Measurements from ENCODE around the gene ZBED6. TPM values are rescaled to one million over a fixed set of nuclear protein-coding genes. Genes with fewer than 3 reads are reported as not detected.
A peak's percentile ranks its signal among the peaks of the same experiment; 100 is the strongest.
"Not testable (repeated sequence)": the region's sequence is repeated elsewhere in the genome, so short reads cannot be mapped to it uniquely, and the experiment has no call there.

The ZBED6 gene, protein sequence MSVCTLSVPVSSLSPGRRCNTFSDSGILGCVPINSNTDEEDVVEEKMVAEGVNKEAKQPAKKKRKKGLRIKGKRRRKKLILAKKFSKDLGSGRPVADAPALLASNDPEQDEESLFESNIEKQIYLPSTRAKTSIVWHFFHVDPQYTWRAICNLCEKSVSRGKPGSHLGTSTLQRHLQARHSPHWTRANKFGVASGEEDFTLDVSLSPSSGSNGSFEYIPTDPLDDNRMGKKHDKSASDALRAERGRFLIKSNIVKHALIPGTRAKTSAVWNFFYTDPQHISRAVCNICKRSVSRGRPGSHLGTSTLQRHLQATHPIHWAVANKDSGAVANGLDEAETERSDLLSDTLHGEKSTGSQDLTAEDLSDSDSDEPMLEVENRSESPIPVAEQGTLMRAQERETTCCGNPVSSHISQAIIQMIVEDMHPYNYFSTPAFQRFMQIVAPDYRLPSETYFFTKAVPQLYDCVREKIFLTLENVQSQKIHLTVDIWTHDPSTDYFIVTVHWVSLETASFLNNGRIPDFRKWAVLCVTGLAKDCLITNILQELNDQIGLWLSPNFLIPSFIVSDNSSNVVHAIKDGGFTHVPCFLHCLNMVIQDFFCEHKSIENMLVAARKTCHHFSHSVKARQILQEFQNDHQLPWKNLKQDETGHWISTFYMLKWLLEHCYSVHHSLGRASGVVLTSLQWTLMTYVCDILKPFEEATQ (N-terminal part only)
- polyA plus RNA-seq (2013, experiment 1 of 2) = 3.5 TPM
- 3.2 TPM for polyA plus RNA-seq (2013, experiment 2 of 2)

DNA sequence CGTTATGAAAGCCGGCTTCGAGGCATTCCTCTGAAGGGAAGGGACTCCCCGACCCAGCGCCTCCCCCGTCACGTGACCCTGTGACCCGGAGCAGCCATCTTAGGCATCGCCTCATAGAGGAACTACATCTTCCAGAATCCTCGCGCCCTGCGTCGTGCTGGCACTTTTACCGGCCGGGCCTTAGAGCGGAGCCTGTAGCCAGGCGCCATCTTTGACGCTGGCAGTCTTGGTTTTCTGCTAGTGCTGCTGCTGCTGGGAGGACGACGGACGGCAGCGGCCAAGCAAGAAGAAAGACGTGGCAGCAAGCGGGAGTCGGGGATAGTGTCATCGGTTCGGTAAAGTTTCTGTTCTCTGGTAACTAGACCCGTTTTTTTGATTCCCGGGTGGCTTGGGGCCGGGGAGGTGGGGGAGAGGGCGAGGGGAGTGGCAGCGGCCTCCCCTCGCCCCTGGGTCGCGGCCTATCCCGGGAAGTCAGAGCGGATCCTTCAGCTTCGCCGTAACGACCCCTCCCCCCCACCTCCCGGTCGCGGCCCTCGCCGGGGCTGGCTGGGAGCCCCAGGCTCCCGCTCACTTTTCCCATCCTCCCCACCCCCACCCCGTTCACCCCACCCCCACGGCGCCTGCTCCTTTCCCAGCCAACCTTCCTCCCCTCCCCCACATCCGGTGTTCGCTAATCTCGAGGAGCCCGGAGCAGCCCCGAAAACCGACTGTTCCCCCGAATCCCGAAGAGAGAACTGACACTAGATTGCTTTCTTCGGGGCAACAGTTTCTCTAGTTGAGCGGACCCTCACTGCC is at the start of gene ZBED6, which contains the start of gene ZC3H11A:
ZBED6 (plus strand) TSS at position 183 of the 795 bp plus-strand sequence. CDS start 1,900 bp downstream, outside the sequence.
ZC3H11A (plus strand) TSS at position 183 of the 795 bp plus-strand sequence. CDS start 21,448 bp downstream, outside the sequence.
- H3K36me3 ChIP-seq (ENCODE audit: insufficient read depth, low read length) = peaks cover 38% of the 10 kb centered on the region
- H3K9me3 ChIP-seq (ENCODE audit: insufficient read depth, low read depth, low read length) = no peaks in the 10 kb centered on the region; the same call in 1 of the 2 replicates
- peaks cover 17% of the 10 kb centered on the region for H3K4me1 ChIP-seq (ENCODE audit: insufficient read depth, low read length)
- H3K9ac ChIP-seq (ENCODE audit: low read depth, low read length) = peak within 1 kb of the TSS; percentile 98
- H3K27me3 ChIP-seq (ENCODE audit: insufficient read depth, low read length) = no peaks in the 10 kb centered on the region
- peak within 1 kb of the TSS; percentile 100 for H3K27ac ChIP-seq (ENCODE audit: low read depth, low read length)
- H3K4me3 ChIP-seq (ENCODE audit: low read length) = peak within 1 kb of the TSS; percentile 80
- under 1% methylated on average over 58 of the region's 59 CpGs for whole genome bisulfite sequencing

DNA sequence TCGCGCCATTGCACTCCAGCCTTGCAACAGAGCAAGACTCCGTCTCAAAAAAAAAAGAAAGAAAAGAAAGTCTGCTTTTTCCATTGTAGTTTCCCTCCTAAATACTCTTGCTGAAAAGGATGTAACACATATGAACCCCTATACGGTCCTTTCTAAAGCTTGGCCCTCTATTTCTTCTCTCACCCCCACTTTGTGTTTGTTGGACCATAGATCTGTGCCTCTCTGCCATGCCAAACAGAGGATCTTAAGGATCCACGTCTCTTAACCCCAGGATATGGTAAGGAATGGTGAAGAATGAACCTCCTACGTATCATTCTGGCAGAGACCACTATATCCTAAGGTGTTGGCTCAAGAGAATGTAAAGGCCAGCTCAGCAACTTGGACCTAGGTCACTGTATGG is 49.1 kb upstream of the ZBED6 start:
- no peak overlapping the region for H3K4me3 ChIP-seq (ENCODE audit: low read length)
- no peaks in the 10 kb centered on the region for H3K36me3 ChIP-seq (ENCODE audit: insufficient read depth, low read length)
- peaks cover 18% of the 10 kb centered on the region for H3K4me1 ChIP-seq (ENCODE audit: insufficient read depth, low read length)
- H3K27ac ChIP-seq (ENCODE audit: low read depth, low read length) = no peak overlapping the region
- 95% methylated on average over 6 of the region's 6 CpGs for WGBS
- no peak overlapping the region for H3K9ac ChIP-seq (ENCODE audit: low read depth, low read length)
- no peaks in the 10 kb centered on the region for H3K9me3 ChIP-seq (ENCODE audit: insufficient read depth, low read depth, low read length)
- no peaks in the 10 kb centered on the region for H3K27me3 ChIP-seq (ENCODE audit: insufficient read depth, low read length)

DNA sequence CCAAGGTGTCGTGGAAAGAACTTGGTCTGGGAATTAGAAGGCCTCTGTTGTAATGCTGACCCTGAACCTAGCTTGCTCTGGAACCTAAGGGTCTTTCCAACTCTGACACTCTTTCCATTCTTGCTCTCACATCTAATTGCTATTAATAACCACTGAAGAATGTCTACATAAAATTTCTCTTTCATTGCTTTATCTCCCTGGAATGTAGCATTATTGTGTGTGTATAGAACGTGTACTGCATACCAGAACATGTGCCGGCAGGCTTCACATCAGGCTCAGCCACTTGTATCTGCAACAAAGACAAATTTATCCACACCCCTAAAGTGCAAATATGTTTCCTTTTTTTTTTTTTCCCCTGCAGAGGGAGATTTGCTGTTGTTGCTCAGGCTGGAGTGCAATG is 44.4 kb upstream of the ZBED6 start:
- 96% methylated on average over 3 of the region's 3 CpGs for WGBS
- no peak overlapping the region for H3K4me3 ChIP-seq (ENCODE audit: low read length)
- H3K27me3 ChIP-seq (ENCODE audit: insufficient read depth, low read length) = no peaks in the 10 kb centered on the region
- H3K27ac ChIP-seq (ENCODE audit: low read depth, low read length) = no peak overlapping the region
- no peaks in the 10 kb centered on the region for H3K36me3 ChIP-seq (ENCODE audit: insufficient read depth, low read length)
- peaks cover 5% of the 10 kb centered on the region; the same call in 1 of the 2 replicates for H3K4me1 ChIP-seq (ENCODE audit: insufficient read depth, low read length)
- H3K9me3 ChIP-seq (ENCODE audit: insufficient read depth, low read depth, low read length) = no peaks in the 10 kb centered on the region
- no peak overlapping the region for H3K9ac ChIP-seq (ENCODE audit: low read depth, low read length)

DNA sequence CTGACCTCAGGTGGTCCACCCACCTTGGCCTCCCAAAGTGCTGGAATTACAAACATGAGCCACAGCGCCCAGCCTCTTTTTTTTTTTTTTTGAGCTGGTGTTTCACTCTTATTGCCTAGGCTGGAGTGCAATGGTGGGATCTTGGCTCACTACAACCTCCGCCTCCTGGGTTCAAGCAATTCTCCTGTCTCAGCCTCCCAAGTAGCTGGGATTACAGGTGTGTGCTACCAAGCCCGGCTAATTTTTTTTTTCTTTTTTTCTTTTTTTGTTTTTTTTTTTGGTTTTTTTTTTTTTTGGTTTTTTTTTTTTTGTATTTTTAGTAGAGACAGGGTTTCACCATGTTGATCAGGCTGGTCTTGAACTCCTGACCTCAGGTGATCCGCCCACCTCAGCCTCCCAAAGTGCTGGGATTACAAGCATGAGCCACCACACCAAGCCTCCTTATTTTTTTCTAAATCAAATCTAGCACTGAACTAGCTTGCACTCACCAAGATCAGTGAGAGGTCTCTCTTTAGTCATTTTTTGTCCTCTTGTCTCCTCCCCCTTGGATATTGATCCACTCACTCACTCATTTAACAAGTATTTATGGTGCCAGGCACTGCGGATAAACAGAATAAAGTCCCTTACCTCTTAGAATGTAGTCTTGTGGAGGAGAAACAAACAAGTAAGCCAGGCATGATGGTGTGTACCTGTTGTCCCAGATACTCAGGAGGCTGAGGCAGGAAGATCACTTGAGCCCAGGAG is 43.6 kb upstream of the ZBED6 start:
- not testable (repeated sequence) for H3K9me3 ChIP-seq (ENCODE audit: insufficient read depth, low read depth, low read length); H3K27ac ChIP-seq (ENCODE audit: low read depth, low read length); H3K36me3 ChIP-seq (ENCODE audit: insufficient read depth, low read length); H3K4me1 ChIP-seq (ENCODE audit: insufficient read depth, low read length); H3K4me3 ChIP-seq (ENCODE audit: low read length); H3K27me3 ChIP-seq (ENCODE audit: insufficient read depth, low read length); H3K9ac ChIP-seq (ENCODE audit: low read depth, low read length)
- WGBS = 80% methylated on average over 4 of the region's 5 CpGs

DNA sequence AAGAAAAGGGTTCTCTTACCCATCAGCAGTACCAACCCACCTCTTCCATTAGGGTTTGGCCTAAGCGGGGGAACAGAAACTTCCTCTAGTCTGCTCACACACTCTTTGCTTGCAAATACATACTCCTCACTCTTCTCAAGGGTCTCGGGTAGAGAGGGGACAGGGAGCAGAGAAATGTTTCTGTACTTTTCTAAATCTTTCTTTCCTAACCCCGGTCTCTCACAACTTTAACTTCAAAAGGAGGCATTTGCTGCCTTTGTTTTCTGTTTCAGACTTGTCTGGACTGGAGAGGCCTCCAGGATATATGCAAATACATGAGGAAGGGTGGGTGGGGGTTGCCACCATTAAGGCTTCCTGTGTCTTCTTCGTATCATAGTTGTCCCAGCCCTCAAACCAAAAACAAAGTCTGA is 41.0 kb upstream of the ZBED6 start:
- no peaks in the 10 kb centered on the region for H3K9me3 ChIP-seq (ENCODE audit: insufficient read depth, low read depth, low read length)
- no peak overlapping the region for H3K27ac ChIP-seq (ENCODE audit: low read depth, low read length)
- WGBS = 61% methylated on average over 4 of the region's 4 CpGs
- no peaks in the 10 kb centered on the region for H3K36me3 ChIP-seq (ENCODE audit: insufficient read depth, low read length)
- H3K4me1 ChIP-seq (ENCODE audit: insufficient read depth, low read length) = peaks cover 5% of the 10 kb centered on the region; the same call in 1 of the 2 replicates
- no peak overlapping the region for H3K4me3 ChIP-seq (ENCODE audit: low read length)
- no peaks in the 10 kb centered on the region for H3K27me3 ChIP-seq (ENCODE audit: insufficient read depth, low read length)
- H3K9ac ChIP-seq (ENCODE audit: low read depth, low read length) = no peak overlapping the region

DNA sequence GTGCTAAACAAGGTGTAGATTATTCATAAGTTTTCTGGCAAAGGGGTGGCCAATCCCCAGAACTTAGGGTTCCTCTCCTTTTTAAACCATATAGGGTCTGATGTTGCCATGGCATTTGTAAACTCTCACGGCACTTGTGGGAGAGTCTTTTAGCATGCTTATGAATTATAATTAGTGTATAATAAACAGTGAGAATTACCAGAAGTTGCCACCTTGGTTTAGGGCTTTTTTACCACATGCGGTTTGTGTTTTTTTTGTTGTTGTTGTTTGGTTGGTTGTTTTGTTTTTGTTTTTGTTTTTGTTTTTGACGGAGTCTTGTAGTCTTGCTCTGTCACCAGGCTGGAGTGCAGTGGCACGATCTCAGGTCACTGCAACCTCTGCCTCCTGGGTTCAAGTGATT is 39.4 kb upstream of the ZBED6 start:
- H3K27ac ChIP-seq (ENCODE audit: low read depth, low read length) = no peak overlapping the region
- peaks cover 5% of the 10 kb centered on the region; the same call in 1 of the 2 replicates for H3K4me1 ChIP-seq (ENCODE audit: insufficient read depth, low read length)
- no peaks in the 10 kb centered on the region for H3K27me3 ChIP-seq (ENCODE audit: insufficient read depth, low read length)
- H3K36me3 ChIP-seq (ENCODE audit: insufficient read depth, low read length) = no peaks in the 10 kb centered on the region
- no peaks in the 10 kb centered on the region for H3K9me3 ChIP-seq (ENCODE audit: insufficient read depth, low read depth, low read length)
- WGBS = 93% methylated on average over 4 of the region's 4 CpGs
- H3K4me3 ChIP-seq (ENCODE audit: low read length) = no peak overlapping the region
- no peak overlapping the region for H3K9ac ChIP-seq (ENCODE audit: low read depth, low read length)

DNA sequence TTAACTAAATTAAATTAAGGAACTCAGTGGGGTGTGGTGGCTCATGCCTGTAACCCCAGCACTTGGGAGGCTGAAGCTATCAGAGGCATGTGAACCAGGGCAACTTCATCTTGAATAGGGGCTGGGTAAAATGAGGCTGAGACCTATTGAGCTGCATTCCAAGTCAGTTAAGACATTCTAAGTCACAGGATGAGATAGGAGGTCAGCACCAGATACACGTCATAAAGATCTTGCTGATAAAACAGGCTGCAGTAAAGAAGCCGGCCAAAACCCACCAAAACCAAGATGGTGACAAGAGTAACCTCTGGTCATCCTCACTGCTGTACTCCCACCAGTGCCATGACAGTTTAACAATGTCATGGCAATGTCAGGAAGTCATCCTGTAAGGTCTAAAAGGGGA is 36.7 kb upstream of the ZBED6 start:
- not testable (repeated sequence) for H3K36me3 ChIP-seq (ENCODE audit: insufficient read depth, low read length); H3K4me3 ChIP-seq (ENCODE audit: low read length); H3K27me3 ChIP-seq (ENCODE audit: insufficient read depth, low read length); H3K4me1 ChIP-seq (ENCODE audit: insufficient read depth, low read length); H3K27ac ChIP-seq (ENCODE audit: low read depth, low read length); H3K9me3 ChIP-seq (ENCODE audit: insufficient read depth, low read depth, low read length); H3K9ac ChIP-seq (ENCODE audit: low read depth, low read length)
- 84% methylated on average over 2 of the region's 2 CpGs for WGBS

DNA sequence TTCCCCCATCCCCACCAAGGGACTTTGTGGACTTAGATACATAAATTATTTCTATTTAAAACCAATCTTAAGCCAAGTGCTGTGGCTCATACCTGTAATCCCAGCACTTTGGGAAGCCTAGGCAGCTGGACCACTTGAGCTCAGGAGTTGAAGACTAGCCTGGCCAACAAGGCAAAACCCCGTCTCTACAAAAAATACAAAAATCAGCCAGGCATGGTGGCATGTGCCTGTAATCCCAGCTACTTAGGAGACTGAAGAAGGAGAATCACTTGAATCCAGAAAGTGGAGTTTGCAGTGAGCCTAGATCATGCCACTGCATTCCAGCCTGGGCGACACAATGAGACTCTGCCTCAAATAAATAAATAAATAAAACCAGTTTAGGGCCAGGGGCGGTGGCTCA is 34.9 kb upstream of the ZBED6 start:
- H3K4me1 ChIP-seq (ENCODE audit: insufficient read depth, low read length) = no peaks in the 10 kb centered on the region; the same call in 1 of the 2 replicates
- no peak overlapping the region for H3K27ac ChIP-seq (ENCODE audit: low read depth, low read length)
- H3K36me3 ChIP-seq (ENCODE audit: insufficient read depth, low read length) = no peaks in the 10 kb centered on the region
- 95% methylated on average over 3 of the region's 3 CpGs for WGBS
- no peaks in the 10 kb centered on the region for H3K9me3 ChIP-seq (ENCODE audit: insufficient read depth, low read depth, low read length)
- H3K27me3 ChIP-seq (ENCODE audit: insufficient read depth, low read length) = no peaks in the 10 kb centered on the region
- H3K4me3 ChIP-seq (ENCODE audit: low read length) = no peak overlapping the region
- H3K9ac ChIP-seq (ENCODE audit: low read depth, low read length) = no peak overlapping the region

DNA sequence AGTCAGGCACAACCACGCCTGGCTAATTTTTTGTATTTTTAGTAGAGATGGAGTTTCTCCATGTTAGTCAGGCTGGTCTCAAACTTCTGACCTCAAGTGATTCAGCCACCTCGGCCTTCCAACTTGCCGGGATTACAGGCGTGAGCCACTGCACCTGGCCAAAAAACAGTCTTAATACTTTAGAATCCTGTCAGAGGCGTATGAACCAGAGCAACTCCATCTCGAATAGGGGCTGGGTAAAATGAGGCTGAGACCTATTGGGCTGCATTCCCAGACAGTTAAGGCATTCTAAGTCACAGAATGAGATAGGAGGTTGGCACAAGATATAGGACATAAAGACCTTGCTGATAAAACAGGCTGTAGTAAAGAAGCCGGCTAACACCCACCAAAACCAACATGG is 33.5 kb upstream of the ZBED6 start:
- not testable (repeated sequence) for H3K4me3 ChIP-seq (ENCODE audit: low read length); H3K27ac ChIP-seq (ENCODE audit: low read depth, low read length); H3K9ac ChIP-seq (ENCODE audit: low read depth, low read length); H3K9me3 ChIP-seq (ENCODE audit: insufficient read depth, low read depth, low read length); H3K27me3 ChIP-seq (ENCODE audit: insufficient read depth, low read length); H3K4me1 ChIP-seq (ENCODE audit: insufficient read depth, low read length); H3K36me3 ChIP-seq (ENCODE audit: insufficient read depth, low read length)
- 91% methylated on average over 7 of the region's 7 CpGs for WGBS

DNA sequence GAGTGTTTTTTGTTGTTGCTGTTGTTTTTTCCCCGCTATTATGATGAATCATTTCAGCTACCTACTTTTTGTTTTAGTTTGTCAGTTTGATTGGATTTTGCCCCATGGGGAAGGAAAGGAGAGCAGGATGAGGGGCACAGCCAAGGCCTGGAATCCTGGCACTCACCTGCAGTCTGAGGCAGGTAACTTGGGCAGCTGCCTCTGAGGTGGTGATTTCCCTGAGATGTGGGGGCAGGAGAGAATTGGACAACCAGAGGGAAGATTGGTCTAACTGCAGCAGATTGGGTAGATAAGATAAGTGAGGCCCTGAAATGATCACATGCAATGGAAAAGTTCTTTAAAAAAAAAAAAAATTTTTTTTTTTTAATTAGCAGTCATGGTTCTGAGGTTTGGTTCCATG is 31.9 kb upstream of the ZBED6 start:
- no peak overlapping the region for H3K27ac ChIP-seq (ENCODE audit: low read depth, low read length)
- WGBS = 100% methylated on average over 1 of the region's 1 CpG
- no peaks in the 10 kb centered on the region for H3K9me3 ChIP-seq (ENCODE audit: insufficient read depth, low read depth, low read length)
- no peaks in the 10 kb centered on the region for H3K27me3 ChIP-seq (ENCODE audit: insufficient read depth, low read length)
- H3K4me3 ChIP-seq (ENCODE audit: low read length) = no peak overlapping the region
- H3K4me1 ChIP-seq (ENCODE audit: insufficient read depth, low read length) = no peaks in the 10 kb centered on the region
- H3K9ac ChIP-seq (ENCODE audit: low read depth, low read length) = no peak overlapping the region
- H3K36me3 ChIP-seq (ENCODE audit: insufficient read depth, low read length) = no peaks in the 10 kb centered on the region

Measured in HUES64 (cell line).